Osteoblast (primary cell): ENCODE results near the gene INPP4B. TPM values are rescaled to one million over a fixed set of nuclear protein-coding genes. Genes with fewer than 3 reads are reported as not detected.

Experiments
- DNase-seq: peaks from one replicate; pipeline ENCODE4 v3.0.0; 2011; ENCODE audit warnings: low spot score, mixed read lengths; ENCODE audit not compliant: insufficient read length; ENCODE audit errors: missing footprints
- H2AFZ ChIP-seq: 2 replicates; pipeline ENCODE4 v1.6.0; 2011; ENCODE audit warnings: mild to moderate bottlenecking, low read length
- H3K27ac ChIP-seq: 2 replicates; pipeline ENCODE4 v1.5.1; 2011; ENCODE audit warnings: mild to moderate bottlenecking, low read depth, low read length, moderate library complexity
- H3K27me3 ChIP-seq: 2 replicates; pipeline ENCODE4 v1.6.0; 2012; ENCODE audit warnings: mild to moderate bottlenecking, control low read depth, inconsistent platforms, low read length, moderate library complexity; ENCODE audit not compliant: insufficient read depth
- H3K36me3 ChIP-seq: 2 replicates; pipeline ENCODE4 v1.5.1; 2011; ENCODE audit warnings: mild to moderate bottlenecking, low read length, control low read depth, moderate library complexity; ENCODE audit not compliant: insufficient read depth
- H3K4me1 ChIP-seq: 2 replicates; pipeline ENCODE4 v1.5.1; 2011; ENCODE audit warnings: mild to moderate bottlenecking, low read length, control low read depth, moderate library complexity; ENCODE audit not compliant: insufficient read depth
- H3K4me2 ChIP-seq: 2 replicates; pipeline ENCODE4 v1.6.0; 2011; ENCODE audit warnings: mild to moderate bottlenecking, low read length; ENCODE audit not compliant: insufficient read depth
- H3K4me3 ChIP-seq: fragments of 200-600 bp; sonication (generic); 3 replicates; pipeline ENCODE4 v1.5.1; 2012; ENCODE audit warnings: mild to moderate bottlenecking, low read length, inconsistent platforms; ENCODE audit not compliant: insufficient read depth
- H3K79me2 ChIP-seq: 2 replicates; pipeline ENCODE4 v1.6.0; 2012; ENCODE audit warnings: mild to moderate bottlenecking, low read length, control low read depth, inconsistent platforms; ENCODE audit not compliant: insufficient read depth
- H3K9me3 ChIP-seq: 2 replicates; pipeline ENCODE4 v1.5.1; 2011; ENCODE audit warnings: low read depth, low read length, control low read depth
- H4K20me1 ChIP-seq: 2 replicates; pipeline ENCODE4 v1.6.0; 2012; ENCODE audit warnings: mild to moderate bottlenecking, low read length, control low read depth; ENCODE audit not compliant: insufficient read depth
- total RNA-seq: library from RNA; depleted of rRNA; stranded (reverse); fragments of >200 nt; gene quantifications from 2 replicates; pipeline ENCODE4 v1.2.3, GENCODE V29; 2012
- TF ChIP-seq, protein P1 (sequence below): IDR thresholded peaks from 2 replicates; pipeline ENCODE4 v1.5.1; 2011; ENCODE audit warnings: mild to moderate bottlenecking, low read depth, low read length, moderate library complexity; ENCODE audit errors: extremely low read depth

INPP4B gene
- total RNA-seq, 1 donor = 11.6 TPM

- Histone ChIP-seq H3K79me2 (no peaks in the 10 kb centered on the region), H3K4me3 (no peak overlapping the region), H3K4me1 (peaks cover 3% of the 10 kb centered on the region), H3K27me3 (no peaks in the 10 kb centered on the region), H3K36me3 (no peaks in the 10 kb centered on the region), H3K27ac (no peak overlapping the region), H3K9me3 (no peaks in the 10 kb centered on the region), H3K4me2 (no peak overlapping the region), H4K20me1 (no peaks in the 10 kb centered on the region), H2AFZ (no peak overlapping the region)
- TF ChIP-seq, protein P1, sequence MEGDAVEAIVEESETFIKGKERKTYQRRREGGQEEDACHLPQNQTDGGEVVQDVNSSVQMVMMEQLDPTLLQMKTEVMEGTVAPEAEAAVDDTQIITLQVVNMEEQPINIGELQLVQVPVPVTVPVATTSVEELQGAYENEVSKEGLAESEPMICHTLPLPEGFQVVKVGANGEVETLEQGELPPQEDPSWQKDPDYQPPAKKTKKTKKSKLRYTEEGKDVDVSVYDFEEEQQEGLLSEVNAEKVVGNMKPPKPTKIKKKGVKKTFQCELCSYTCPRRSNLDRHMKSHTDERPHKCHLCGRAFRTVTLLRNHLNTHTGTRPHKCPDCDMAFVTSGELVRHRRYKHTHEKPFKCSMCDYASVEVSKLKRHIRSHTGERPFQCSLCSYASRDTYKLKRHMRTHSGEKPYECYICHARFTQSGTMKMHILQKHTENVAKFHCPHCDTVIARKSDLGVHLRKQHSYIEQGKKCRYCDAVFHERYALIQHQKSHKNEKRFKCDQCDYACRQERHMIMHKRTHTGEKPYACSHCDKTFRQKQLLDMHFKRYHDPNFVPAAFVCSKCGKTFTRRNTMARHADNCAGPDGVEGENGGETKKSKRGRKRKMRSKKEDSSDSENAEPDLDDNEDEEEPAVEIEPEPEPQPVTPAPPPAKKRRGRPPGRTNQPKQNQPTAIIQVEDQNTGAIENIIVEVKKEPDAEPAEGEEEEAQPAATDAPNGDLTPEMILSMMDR = no peak
- no peak for DNase-seq
These were observed 127.1 kb downstream of the INPP4B start for GRCh38 chr4:142718981-142719380.

GRCh38 chr4:142715727-142716126 lies 130.4 kb downstream of the INPP4B start:
- no peaks in the 10 kb centered on the region for H3K9me3 ChIP-seq
- no peak overlapping the region for H3K4me3 ChIP-seq
- H4K20me1 ChIP-seq = no peaks in the 10 kb centered on the region
- no peak overlapping the region for H2AFZ ChIP-seq
- H3K4me1 ChIP-seq = no peaks in the 10 kb centered on the region
- no peak for DNase-seq
- H3K4me2 ChIP-seq = no peak overlapping the region
- TF ChIP-seq, protein P1 = no peak
- H3K79me2 ChIP-seq = no peaks in the 10 kb centered on the region
- H3K27ac ChIP-seq = no peak overlapping the region
- H3K27me3 ChIP-seq = no peaks in the 10 kb centered on the region
- H3K36me3 ChIP-seq = no peaks in the 10 kb centered on the region

- Histone ChIP-seq H3K27ac (no peak overlapping the region), H4K20me1 (no peaks in the 10 kb centered on the region), H3K4me1 (no peaks in the 10 kb centered on the region), H3K9me3 (no peaks in the 10 kb centered on the region), H3K79me2 (no peaks in the 10 kb centered on the region), H2AFZ (no peak overlapping the region), H3K4me2 (no peak overlapping the region), H3K36me3 (no peaks in the 10 kb centered on the region), H3K27me3 (no peaks in the 10 kb centered on the region), H3K4me3 (no peak overlapping the region)
- TF ChIP-seq, protein P1 = no peak
- DNase-seq = no peak
These were observed 132.6 kb downstream of the INPP4B start for GRCh38 chr4:142713282-142714030.

DNA sequence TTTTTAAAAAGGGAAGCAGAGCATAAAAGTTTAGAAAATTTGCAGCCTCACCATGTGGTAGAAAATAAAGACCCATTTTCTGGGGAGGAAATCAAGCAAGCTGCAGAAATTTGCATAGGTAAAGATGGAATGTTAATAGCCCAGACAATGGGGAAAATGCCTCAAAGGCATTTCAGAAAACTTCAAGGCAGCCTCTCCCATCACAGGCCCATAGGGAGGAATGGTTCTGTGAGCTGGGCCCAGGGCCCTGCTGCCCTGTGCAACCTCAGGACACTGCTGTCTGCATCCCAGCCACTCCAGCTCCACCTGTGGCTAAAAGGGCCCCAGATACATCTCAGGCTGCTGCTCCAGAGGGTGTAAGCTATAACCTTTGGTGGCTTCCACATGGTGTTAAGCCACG lies 137.9 kb downstream of the INPP4B start:
- Histone ChIP-seq H3K9me3 (no peaks in the 10 kb centered on the region), H3K4me3 (no peak overlapping the region), H3K27ac (no peak overlapping the region), H3K27me3 (no peaks in the 10 kb centered on the region), H3K4me2 (no peak overlapping the region), H3K4me1 (no peaks in the 10 kb centered on the region), H4K20me1 (no peaks in the 10 kb centered on the region), H2AFZ (no peak overlapping the region), H3K36me3 (no peaks in the 10 kb centered on the region), H3K79me2 (no peaks in the 10 kb centered on the region)
- no peak for DNase-seq
- TF ChIP-seq, protein P1 = no peak
